ENCODE data around the gene CD164L2.
A peak's percentile ranks its signal among the peaks of the same experiment; 100 is the strongest.

Gene CD164L2

GRCh38 chr1:27427329-27427728 is 44.2 kb upstream of the CD164L2 start:
- in situ Hi-C loops (cut with MboI; ENCODE audit: low pct_unique_long_range_greater_than_20kb, low sequenced_read_pairs, unreplicated experiment): no loop called here
- no peak for TF ChIP-seq CTCF (IDR thresholded peaks at IDR 0.05; ENCODE audit: extremely low read depth, insufficient read depth, missing control alignments)
- DNase-seq (ENCODE audit: low spot score): no peak

GRCh38 chr1:27423709-27424108 is 40.6 kb upstream of the CD164L2 start:
- in situ Hi-C loops (cut with MboI; ENCODE audit: low pct_unique_long_range_greater_than_20kb, low sequenced_read_pairs, unreplicated experiment): no loop called here
- no peak for DNase-seq (ENCODE audit: low spot score)
- TF ChIP-seq CTCF (IDR thresholded peaks at IDR 0.05; ENCODE audit: extremely low read depth, insufficient read depth, missing control alignments): no peak

GRCh38 chr1:27418326-27419185 is 35.4 kb upstream of the CD164L2 start:
- DNase-seq (ENCODE audit: low spot score): peak; percentile 79
- TF ChIP-seq CTCF (IDR thresholded peaks at IDR 0.05; ENCODE audit: extremely low read depth, insufficient read depth, missing control alignments): no peak
- in situ Hi-C loops (cut with MboI; ENCODE audit: low pct_unique_long_range_greater_than_20kb, low sequenced_read_pairs, unreplicated experiment): no loop called here

- no peak for TF ChIP-seq CTCF (IDR thresholded peaks at IDR 0.05; ENCODE audit: extremely low read depth, insufficient read depth, missing control alignments)
- DNase-seq (ENCODE audit: low spot score): no peak
- in situ Hi-C loops (cut with MboI; ENCODE audit: low pct_unique_long_range_greater_than_20kb, low sequenced_read_pairs, unreplicated experiment): no loop called here
These were observed 34.6 kb upstream of the CD164L2 start for GRCh38 chr1:27417713-27418112.

GRCh38 chr1:27416387-27417111 is 33.4 kb upstream of the CD164L2 start:
- no peak for DNase-seq (ENCODE audit: low spot score)
- TF ChIP-seq CTCF (IDR thresholded peaks at IDR 0.05; ENCODE audit: extremely low read depth, insufficient read depth, missing control alignments): peak; percentile 70
- in situ Hi-C loops (cut with MboI; ENCODE audit: low pct_unique_long_range_greater_than_20kb, low sequenced_read_pairs, unreplicated experiment): no loop called here

GRCh38 chr1:27414091-27414490 is 31.0 kb upstream of the CD164L2 start:
- DNase-seq (ENCODE audit: low spot score): no peak
- no peak for TF ChIP-seq CTCF (IDR thresholded peaks at IDR 0.05; ENCODE audit: extremely low read depth, insufficient read depth, missing control alignments)
- in situ Hi-C loops (cut with MboI; ENCODE audit: low pct_unique_long_range_greater_than_20kb, low sequenced_read_pairs, unreplicated experiment): no loop called here
